Smooth muscle cell (in vitro differentiated cells): ENCODE data around the gene NCKAP5. TPM values are rescaled to one million over a fixed set of nuclear protein-coding genes. Genes with fewer than 3 reads are reported as not detected.
A peak's percentile ranks its signal among the peaks of the same experiment; 100 is the strongest.

ENCODE experiments used
- DNase-seq: peaks from one replicate; lab custom pipeline; 2025; ENCODE audit not compliant: unreplicated experiment; lab: John Stamatoyannopoulos, UW
- H2AFZ ChIP-seq: fragments of 200-600 bp; sonication (generic); 2 replicates; pipeline ENCODE4 v1.6.0; 2016; ENCODE audit warnings: antibody characterized with exemption, low read depth, mild to moderate bottlenecking
- H3F3A ChIP-seq: fragments of 200-600 bp; sonication (generic); 2 replicates; pipeline ENCODE4 v1.6.0; 2017; ENCODE audit warnings: antibody characterized with exemption, low read depth
- H3K27ac ChIP-seq: fragments of 200-600 bp; sonication (generic); 2 replicates; pipeline ENCODE4 v1.5.1; 2016; ENCODE audit warnings: low read depth, mild to moderate bottlenecking
- H3K27me3 ChIP-seq: fragments of 200-600 bp; sonication (generic); 2 replicates; pipeline ENCODE4 v1.6.1; 2016; ENCODE audit warnings: low read depth, mild to moderate bottlenecking
- H3K36me3 ChIP-seq: fragments of 200-600 bp; sonication (generic); 2 replicates; pipeline ENCODE4 v1.5.1; 2016; ENCODE audit warnings: low read depth
- H3K4me1 ChIP-seq: fragments of 200-600 bp; sonication (generic); 2 replicates; pipeline ENCODE4 v1.5.1; 2016; ENCODE audit warnings: low read depth
- H3K4me2 ChIP-seq: fragments of 200-600 bp; sonication (generic); 2 replicates; pipeline ENCODE4 v1.6.0; 2016; ENCODE audit warnings: mild to moderate bottlenecking
- H3K4me3 ChIP-seq: fragments of 200-600 bp; sonication (generic); 2 replicates; pipeline ENCODE4 v1.5.1; 2016; ENCODE audit warnings: mild to moderate bottlenecking
- H3K79me2 ChIP-seq: fragments of 200-600 bp; sonication (generic); 2 replicates; pipeline ENCODE4 v1.6.0; 2016; ENCODE audit warnings: low read depth, mild to moderate bottlenecking
- H3K9ac ChIP-seq: fragments of 200-600 bp; sonication (generic); 2 replicates; pipeline ENCODE4 v1.6.0; 2016; ENCODE audit warnings: low read depth
- H3K9me3 ChIP-seq: fragments of 200-600 bp; sonication (generic); replicated peaks from 2 replicates; pipeline ENCODE4 v1.5.1; 2016; ENCODE audit warnings: low read depth
- H4K20me1 ChIP-seq: fragments of 200-600 bp; sonication (generic); 2 replicates; pipeline ENCODE4 v1.6.0; 2016; ENCODE audit warnings: low read depth
- CTCF ChIP-seq: fragments of 200-600 bp; sonication (generic); IDR thresholded peaks from 2 replicates; pipeline ENCODE4 v1.5.1; 2017; ENCODE audit warnings: borderline replicate concordance, mild to moderate bottlenecking, antibody characterized with exemption; ENCODE audit not compliant: insufficient read depth, poor library complexity, severe bottlenecking
- WGBS: methylation state at CpG from one replicate; pipeline ENCODE4 v1.1.7; 2016; ENCODE audit warnings: low lambda C conversion rate; 5-methylcytosine and 5-hydroxymethylcytosine counted together
- polyA plus RNA-seq: library from polyadenylated mRNA; unstranded; fragments of >200 nt; fragmentation: Nextera tagmentation; extraction: Ambion mirVana; gene quantifications from 2 replicates; pipeline ENCODE4 v1.2.1, GENCODE V29; 2016
- total RNA-seq: library from RNA; depleted of rRNA; stranded (reverse); fragments of >200 nt; gene quantifications from 2 replicates; pipeline ENCODE4 v1.2.3, GENCODE V29; 2014

The NCKAP5 gene
- total and polyA plus RNA-seq, 2 experiments from 2014 or later = 4.6 to 9.5 TPM

- no peak for TF ChIP-seq CTCF
- DNase-seq = no peak
- Histone ChIP-seq H3F3A (peaks cover 3% of the 10 kb centered on the region), H3K79me2 (no peaks in the 10 kb centered on the region), H2AFZ (no peak overlapping the region), H3K27ac (no peak overlapping the region), H3K27me3 (no peaks in the 10 kb centered on the region), H4K20me1 (no peaks in the 10 kb centered on the region), H3K36me3 (no peaks in the 10 kb centered on the region), H3K4me2 (no peak overlapping the region), H3K9ac (no peak overlapping the region), H3K4me3 (no peak overlapping the region), H3K9me3 (no peaks in the 10 kb centered on the region), H3K4me1 (no peaks in the 10 kb centered on the region)
- 84% methylated on average over 5 of the region's 5 CpGs for WGBS
Measured at GRCh38 chr2:132876745-132877391, 691.4 kb downstream of the NCKAP5 start.

GRCh38 chr2:132875193-132875592 is 693.1 kb downstream of the NCKAP5 start:
- TF ChIP-seq CTCF = no peak
- Histone ChIP-seq H3K36me3 (no peaks in the 10 kb centered on the region), H3F3A (peaks cover 3% of the 10 kb centered on the region), H3K4me2 (no peak overlapping the region), H2AFZ (no peak overlapping the region), H4K20me1 (no peaks in the 10 kb centered on the region), H3K27ac (no peak overlapping the region), H3K9ac (no peak overlapping the region), H3K79me2 (no peaks in the 10 kb centered on the region), H3K4me3 (no peak overlapping the region), H3K9me3 (no peaks in the 10 kb centered on the region), H3K4me1 (no peaks in the 10 kb centered on the region), H3K27me3 (no peaks in the 10 kb centered on the region)
- DNase-seq = no peak
- WGBS = 91% methylated on average over 3 of the region's 3 CpGs

- no peak overlapping the region for H2AFZ ChIP-seq
- no peak for DNase-seq
- H3K79me2 ChIP-seq = no peaks in the 10 kb centered on the region
- H3K27me3 ChIP-seq = no peaks in the 10 kb centered on the region
- no peaks in the 10 kb centered on the region for H3K9me3 ChIP-seq
- no peak overlapping the region for H3K4me3 ChIP-seq
- no peaks in the 10 kb centered on the region for H4K20me1 ChIP-seq
- 94% methylated on average over 4 of the region's 4 CpGs for WGBS
- no peak overlapping the region for H3K9ac ChIP-seq
- TF ChIP-seq CTCF = no peak
- H3F3A ChIP-seq = peaks cover 3% of the 10 kb centered on the region
- H3K27ac ChIP-seq = no peak overlapping the region
- H3K4me2 ChIP-seq = no peak overlapping the region
- H3K36me3 ChIP-seq = no peaks in the 10 kb centered on the region
- no peaks in the 10 kb centered on the region for H3K4me1 ChIP-seq
Measured at GRCh38 chr2:132873738-132874137, 694.5 kb downstream of the NCKAP5 start.

GRCh38 chr2:132871831-132872230 is 696.4 kb downstream of the NCKAP5 start:
- H3K27ac ChIP-seq = no peak overlapping the region
- no peak for TF ChIP-seq CTCF
- no peak overlapping the region for H3K9ac ChIP-seq
- no peaks in the 10 kb centered on the region for H3K27me3 ChIP-seq
- no peak overlapping the region for H3K4me3 ChIP-seq
- peaks cover 3% of the 10 kb centered on the region for H3F3A ChIP-seq
- H4K20me1 ChIP-seq = no peaks in the 10 kb centered on the region
- WGBS = 16% methylated on average over 4 of the region's 4 CpGs
- H3K9me3 ChIP-seq = no peaks in the 10 kb centered on the region
- no peaks in the 10 kb centered on the region for H3K36me3 ChIP-seq
- H3K4me1 ChIP-seq = no peaks in the 10 kb centered on the region
- H3K79me2 ChIP-seq = no peaks in the 10 kb centered on the region
- no peak overlapping the region for H2AFZ ChIP-seq
- DNase-seq = no peak
- H3K4me2 ChIP-seq = peak overlapping the region; percentile 37
